Ascending aorta (tissue), 2 donors: ENCODE data around the gene STXBP3. TPM values are rescaled to one million over a fixed set of nuclear protein-coding genes. Genes with fewer than 3 reads are reported as not detected.

Source experiments
- DNase-seq, 2 donors: peaks; one replicate each; pipeline ENCODE4 v3.0.0-alpha.2; 2019; ENCODE audit warnings: low spot score in 2 of 2
- H3K27ac ChIP-seq, 2 donors: fragments of 200-600 bp; sonication (generic); one replicate each; pipeline ENCODE4 v1.5.1; 2016 to 2017; ENCODE audit warnings: mild to moderate bottlenecking in 1 of 2
- H3K27me3 ChIP-seq: fragments of 200-600 bp; sonication (generic); one replicate; pipeline ENCODE4 v1.5.1; 2017
- H3K36me3 ChIP-seq, 2 donors: fragments of 200-600 bp; sonication (generic); one replicate each; pipeline ENCODE4 v1.5.1; 2016
- H3K4me1 ChIP-seq, 2 donors: fragments of 200-600 bp; sonication (generic); one replicate each; pipeline ENCODE4 v1.5.1; 2016 to 2017; ENCODE audit warnings: mild to moderate bottlenecking in 1 of 2
- H3K4me3 ChIP-seq, 2 donors: fragments of 200-600 bp; sonication (generic); one replicate each; pipeline ENCODE4 v1.5.1; 2016 to 2017; ENCODE audit warnings: mild to moderate bottlenecking in 1 of 2
- H3K9me3 ChIP-seq, 2 donors: fragments of 200-600 bp; sonication (generic); one replicate each; pipeline ENCODE4 v1.5.1; 2016
- intact Hi-C: fragments of 100-400 bp; cut with DNase I; formaldehyde crosslinking; loops from one replicate; pipeline ENCODE4 v1.15.1; 2023
- total RNA-seq: library from RNA; depleted of rRNA; stranded (reverse); fragments of >200 nt; gene quantifications from one replicate; pipeline ENCODE4 v1.1.0, GENCODE V29; 2016
- TF ChIP-seq, protein P1 (sequence below), 3 experiments: fragments of 200-600 bp in 2 of 3; fragments of 450-650 bp in 1 of 3; sonication (generic) in 2 of 3; IDR thresholded peaks; one replicate each; pipeline ENCODE4 v1.5.1; 2016 to 2019; ENCODE audit warnings: antibody characterized with exemption in 3 of 3, mild to moderate bottlenecking in 1 of 3, moderate library complexity in 1 of 3

STXBP3 gene
- total RNA-seq, 1 donor from 2014 or later, result 13.7 TPM

DNA sequence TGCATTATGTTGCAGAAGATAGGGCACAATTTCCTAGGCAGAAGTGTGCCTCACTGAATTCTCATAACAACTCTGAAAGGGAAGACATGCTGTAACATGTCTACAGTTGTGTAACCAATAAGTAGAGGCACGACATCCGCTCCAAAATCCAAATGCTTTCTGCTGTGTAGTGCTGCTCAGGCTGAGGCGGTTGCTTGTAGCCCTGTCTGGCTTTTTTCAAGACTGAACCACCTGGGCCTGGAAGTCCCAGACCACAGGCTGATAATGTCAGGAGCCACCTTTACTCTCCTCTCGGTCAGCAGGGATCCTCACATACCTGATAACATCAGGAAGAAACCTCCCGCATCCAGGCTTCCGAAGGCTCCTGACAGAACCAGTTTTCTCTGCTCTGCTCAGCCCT is 99.5 kb downstream of the STXBP3 start:
- H3K36me3 ChIP-seq, result no peaks in the 10 kb centered on the region
- no peaks in the 10 kb centered on the region for H3K27me3 ChIP-seq
- TF ChIP-seq, protein P1, sequence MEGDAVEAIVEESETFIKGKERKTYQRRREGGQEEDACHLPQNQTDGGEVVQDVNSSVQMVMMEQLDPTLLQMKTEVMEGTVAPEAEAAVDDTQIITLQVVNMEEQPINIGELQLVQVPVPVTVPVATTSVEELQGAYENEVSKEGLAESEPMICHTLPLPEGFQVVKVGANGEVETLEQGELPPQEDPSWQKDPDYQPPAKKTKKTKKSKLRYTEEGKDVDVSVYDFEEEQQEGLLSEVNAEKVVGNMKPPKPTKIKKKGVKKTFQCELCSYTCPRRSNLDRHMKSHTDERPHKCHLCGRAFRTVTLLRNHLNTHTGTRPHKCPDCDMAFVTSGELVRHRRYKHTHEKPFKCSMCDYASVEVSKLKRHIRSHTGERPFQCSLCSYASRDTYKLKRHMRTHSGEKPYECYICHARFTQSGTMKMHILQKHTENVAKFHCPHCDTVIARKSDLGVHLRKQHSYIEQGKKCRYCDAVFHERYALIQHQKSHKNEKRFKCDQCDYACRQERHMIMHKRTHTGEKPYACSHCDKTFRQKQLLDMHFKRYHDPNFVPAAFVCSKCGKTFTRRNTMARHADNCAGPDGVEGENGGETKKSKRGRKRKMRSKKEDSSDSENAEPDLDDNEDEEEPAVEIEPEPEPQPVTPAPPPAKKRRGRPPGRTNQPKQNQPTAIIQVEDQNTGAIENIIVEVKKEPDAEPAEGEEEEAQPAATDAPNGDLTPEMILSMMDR (IDR thresholded peaks at IDR 0.05), result no peak
- no peak overlapping the region for H3K27ac ChIP-seq
- H3K4me3 ChIP-seq, result no peak overlapping the region
- no peaks in the 10 kb centered on the region for H3K9me3 ChIP-seq
- intact Hi-C loops, result no loop called here
- H3K4me1 ChIP-seq, result peaks cover 0 to 10% of the 10 kb centered on the region in 2 donors
- no peak for DNase-seq

DNA sequence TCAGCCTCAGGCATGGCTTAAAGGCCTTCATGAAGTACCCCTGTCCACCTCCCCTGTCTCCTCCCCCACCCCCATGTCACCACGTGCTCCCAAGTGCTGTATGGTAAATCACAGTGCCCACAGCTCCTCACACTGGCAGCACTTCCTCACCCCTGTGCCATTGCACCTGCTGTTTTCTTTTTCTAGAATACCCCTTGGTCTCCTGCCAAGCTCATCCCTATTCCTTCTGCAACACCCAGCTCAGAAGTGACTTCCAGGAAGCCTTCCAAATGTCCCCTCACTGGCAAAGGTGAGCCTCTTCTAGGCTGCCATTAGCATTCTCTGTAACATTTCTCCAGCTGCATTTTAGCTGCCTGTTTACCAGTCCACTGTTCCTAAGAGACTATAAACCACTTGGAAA is 101.0 kb downstream of the STXBP3 start:
- no peak for DNase-seq
- Histone ChIP-seq H3K27me3 (no peaks in the 10 kb centered on the region), H3K9me3 (no peaks in the 10 kb centered on the region), H3K36me3 (no peaks in the 10 kb centered on the region), H3K4me1 (peaks cover 0 to 1% of the 10 kb centered on the region in 2 donors), H3K4me3 (no peak overlapping the region), H3K27ac (no peak overlapping the region)
- intact Hi-C loops, result no loop called here
- TF ChIP-seq, protein P1 (IDR thresholded peaks at IDR 0.05), result no peak

DNA sequence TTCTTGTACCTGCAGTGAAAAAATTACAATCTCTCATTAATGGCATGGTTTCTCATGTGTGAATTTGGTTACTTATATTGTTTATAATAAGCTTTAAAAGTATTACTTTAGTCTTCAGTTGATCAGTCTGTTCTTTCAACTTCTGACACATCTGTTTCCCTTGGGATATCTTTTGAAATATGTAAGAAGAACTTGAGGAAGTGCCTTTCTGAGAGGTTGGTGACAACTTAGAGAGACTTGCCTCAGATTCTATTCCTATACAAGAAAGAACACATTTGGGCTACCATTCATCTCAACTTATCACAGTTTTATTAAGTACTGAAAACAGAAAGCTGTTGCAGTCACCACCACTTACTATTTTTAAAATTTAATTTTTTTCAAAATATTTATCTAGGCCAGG is 102.3 kb downstream of the STXBP3 start:
- Histone ChIP-seq H3K4me3 (no peak overlapping the region), H3K36me3 (no peaks in the 10 kb centered on the region), H3K27me3 (no peaks in the 10 kb centered on the region), H3K9me3 (no peaks in the 10 kb centered on the region), H3K27ac (no peak overlapping the region), H3K4me1 (no peaks in the 10 kb centered on the region)
- no peak for DNase-seq
- TF ChIP-seq, protein P1 (IDR thresholded peaks at IDR 0.05), result no peak
- intact Hi-C loops, result no loop called here

GRCh38 chr1:108850929-108851328 is 104.5 kb downstream of the STXBP3 start:
- TF ChIP-seq, protein P1 (IDR thresholded peaks at IDR 0.05), result no peak
- intact Hi-C loops, result no loop called here
- Histone ChIP-seq H3K4me1 (no peaks in the 10 kb centered on the region), H3K4me3 (no peak overlapping the region), H3K36me3 (no peaks in the 10 kb centered on the region), H3K9me3 (no peaks in the 10 kb centered on the region), H3K27me3 (no peaks in the 10 kb centered on the region), H3K27ac (no peak overlapping the region)
- no peak for DNase-seq

- no peak for DNase-seq
- TF ChIP-seq, protein P1 (IDR thresholded peaks at IDR 0.05), result no peak
- H3K9me3 ChIP-seq, result no peaks in the 10 kb centered on the region
- H3K4me3 ChIP-seq, result no peak overlapping the region
- intact Hi-C loops, result no loop called here
- no peaks in the 10 kb centered on the region for H3K4me1 ChIP-seq
- H3K27me3 ChIP-seq, result no peaks in the 10 kb centered on the region
- H3K36me3 ChIP-seq, result no peaks in the 10 kb centered on the region
- H3K27ac ChIP-seq, result no peak overlapping the region
These were observed 105.1 kb downstream of the STXBP3 start for GRCh38 chr1:108851567-108851966.
